Natural killer cell (primary cell): ENCODE data around the gene SYS1. TPM values are rescaled to one million over a fixed set of nuclear protein-coding genes. Genes with fewer than 3 reads are reported as not detected.
"Not testable (repeated sequence)": the region's sequence is repeated elsewhere in the genome, so short reads cannot be mapped to it uniquely, and the experiment has no call there.

Experiments
- ATAC-seq, 3 donors: fragments of 150-1000 bp in 2 of 3; fragments of 200-7000 bp in 1 of 3; cut with Tn5 transposase; 1 replicate in 1 of 3; 2 replicates in 2 of 3; pipeline ENCODE4 v1.10.0; 2021; ENCODE audit warnings: mild to moderate bottlenecking in 2 of 3, moderate library complexity in 2 of 3
- DNase-seq, 2 donors: peaks; one replicate each; pipeline versions ENCODE4 v3.0.0 to v3.0.0-alpha.2; 2013 to 2021; ENCODE audit warnings: mixed read lengths in 1 of 2
- H3K27ac ChIP-seq: one replicate; pipeline ENCODE4 v1.5.1; 2013; ENCODE audit warnings: mild to moderate bottlenecking, low read length
- H3K27me3 ChIP-seq: one replicate; pipeline ENCODE4 v1.6.1; 2013; ENCODE audit warnings: low read length; ENCODE audit not compliant: control insufficient read depth, insufficient read depth
- H3K36me3 ChIP-seq: one replicate; pipeline ENCODE4 v1.6.1; 2013; ENCODE audit warnings: low read length; ENCODE audit not compliant: control insufficient read depth, insufficient read depth
- H3K4me1 ChIP-seq: one replicate; pipeline ENCODE4 v1.6.1; 2013; ENCODE audit warnings: low read length; ENCODE audit not compliant: control insufficient read depth, insufficient read depth
- H3K4me3 ChIP-seq: one replicate; pipeline ENCODE4 v1.5.1; 2013; ENCODE audit warnings: low read length
- H3K9me3 ChIP-seq: one replicate; pipeline ENCODE4 v1.6.1; 2013; ENCODE audit warnings: low read length; ENCODE audit not compliant: control insufficient read depth, insufficient read depth
- H3K27ac Mint-ChIP-seq, 2 donors: one replicate each; pipeline ENCODE4 v1.8.0; 2022; ENCODE audit warnings: mild to moderate bottlenecking in 2 of 2, mixed read lengths in 2 of 2, moderate library complexity in 1 of 2
- H3K27me3 Mint-ChIP-seq, 2 donors: one replicate each; pipeline ENCODE4 v1.8.0; 2022; ENCODE audit warnings: low read depth in 2 of 2, mixed read lengths in 2 of 2
- H3K36me3 Mint-ChIP-seq: one replicate; pipeline ENCODE4 v1.8.0; 2022; ENCODE audit warnings: mixed read lengths
- H3K4me1 Mint-ChIP-seq, 2 donors: one replicate each; pipeline ENCODE4 v1.8.0; 2022; ENCODE audit warnings: mixed read lengths in 2 of 2
- H3K4me3 Mint-ChIP-seq: one replicate; pipeline ENCODE4 v1.8.0; 2022; ENCODE audit warnings: mild to moderate bottlenecking, moderate library complexity, mixed read lengths
- H3K9me3 Mint-ChIP-seq, 2 donors: one replicate each; pipeline ENCODE4 v1.8.0; 2022; ENCODE audit warnings: mixed read lengths in 2 of 2
- CTCF ChIP-seq: fragments of 200-600 bp; IDR thresholded peaks from one replicate; pipeline ENCODE4 v1.8.0; 2022; ENCODE audit warnings: antibody characterized with exemption
- WGBS: methylation state at CpG from one replicate; pipeline ENCODE4 v1.1.7; 2013; ENCODE audit warnings: missing lambda C conversion rate; ENCODE audit not compliant: insufficient coverage; 5-methylcytosine and 5-hydroxymethylcytosine counted together
- intact Hi-C: fragments of 100-400 bp; cut with micrococcal nuclease; formaldehyde crosslinking; loops from one replicate; pipeline ENCODE4 v1.14.2; 2022
- total RNA-seq, 4 donors: library from RNA; stranded (reverse); fragments of 120-200 nt in 1 of 4; gene quantifications; one replicate each; pipeline versions ENCODE4 v1.2.3 to v1.2.4, GENCODE V29; 2013 to 2022

Gene SYS1
- total RNA-seq, 3 donors from 2014 or later (not counting 1 experiment from before 2014, with no cell fraction given): 73.8 to 77.4 (median 74.0) TPM

GRCh38 chr20:45347936-45348778, 14.8 kb upstream of the SYS1 start, which contains the start of gene SDC4:
SDC4 (minus strand) TSS chr20:45348424; CDS start chr20:45348384, 40 bp downstream.
- 2% methylated on average over 70 of the region's 77 CpGs for WGBS
- Histone ChIP-seq H3K27me3 (no peaks in the 10 kb centered on the region), H3K36me3 (no peaks in the 10 kb centered on the region), H3K4me1 (peaks cover 20% of the 10 kb centered on the region), H3K9me3 (no peaks in the 10 kb centered on the region), H3K27ac (no peak within 1 kb of the TSS), H3K4me3 (peak within 1 kb of the TSS; percentile 31)
- H3K36me3 Mint-ChIP-seq: no peaks in the 10 kb centered on the region
- no peak for TF ChIP-seq CTCF
- H3K4me1 Mint-ChIP-seq: peaks cover 0 to 15% of the 10 kb centered on the region in 2 donors
- no peaks in the 10 kb centered on the region for H3K9me3 Mint-ChIP-seq
- peak; percentile 30 to 80 for DNase-seq
- intact Hi-C loops: no loop called here
- peak within 1 kb of the TSS in 1 of 2 donors; percentile 29 for H3K27ac Mint-ChIP-seq
- no peaks in the 10 kb centered on the region for H3K27me3 Mint-ChIP-seq
- H3K4me3 Mint-ChIP-seq: peak within 1 kb of the TSS; percentile 78
- peak; percentile 76 to 90 (median 79) for ATAC-seq

GRCh38 chr20:45350217-45350616, 12.7 kb upstream of the SYS1 start:
- Histone ChIP-seq H3K4me1 (peaks cover 20% of the 10 kb centered on the region), H3K27ac (no peak overlapping the region), H3K36me3 (no peaks in the 10 kb centered on the region), H3K4me3 (no peak overlapping the region), H3K9me3 (no peaks in the 10 kb centered on the region), H3K27me3 (no peaks in the 10 kb centered on the region)
- no peak for DNase-seq
- intact Hi-C loops: loop anchor here (10.0 kb wide), 1 partner anchor 55 kb away; no protein-coding TSS in a partner anchor
- no peak for ATAC-seq
- 14% methylated on average over 1 of the region's 1 CpG for WGBS
- no peaks in the 10 kb centered on the region for H3K36me3 Mint-ChIP-seq
- no peak overlapping the region for H3K4me3 Mint-ChIP-seq
- H3K27ac Mint-ChIP-seq: no peak overlapping the region
- H3K9me3 Mint-ChIP-seq: no peaks in the 10 kb centered on the region
- H3K4me1 Mint-ChIP-seq: peaks cover 0 to 15% of the 10 kb centered on the region in 2 donors
- TF ChIP-seq CTCF: no peak
- H3K27me3 Mint-ChIP-seq: no peaks in the 10 kb centered on the region

- peaks cover 20% of the 10 kb centered on the region for H3K4me1 ChIP-seq
- H3K9me3 Mint-ChIP-seq, H3K36me3 ChIP-seq, H3K36me3 Mint-ChIP-seq, H3K9me3 ChIP-seq, H3K27me3 ChIP-seq, H3K4me3 ChIP-seq, H3K4me3 Mint-ChIP-seq, H3K27ac Mint-ChIP-seq, H3K27ac ChIP-seq, H3K27me3 Mint-ChIP-seq, DNase-seq, ATAC-seq: not testable (repeated sequence)
- peaks cover 0 to 15% of the 10 kb centered on the region in 2 donors for H3K4me1 Mint-ChIP-seq
- intact Hi-C loops: loop anchor here (10.0 kb wide), 1 partner anchor 56 kb away; no protein-coding TSS in a partner anchor
- WGBS: 97% methylated on average over 9 of the region's 10 CpGs
Observed at GRCh38 chr20:45350795-45351194, 12.2 kb upstream of the SYS1 start.

- intact Hi-C loops: loop anchor here (10.0 kb wide), 1 partner anchor 58 kb away; no protein-coding TSS in a partner anchor
- Histone ChIP-seq H3K4me1 (peaks cover 8% of the 10 kb centered on the region), H3K36me3 (no peaks in the 10 kb centered on the region), H3K9me3 (no peaks in the 10 kb centered on the region), H3K27me3 (no peaks in the 10 kb centered on the region), H3K4me3 (no peak overlapping the region), H3K27ac (no peak overlapping the region)
- H3K36me3 Mint-ChIP-seq: no peaks in the 10 kb centered on the region
- DNase-seq (no peak), ATAC-seq (no peak)
- H3K4me1 Mint-ChIP-seq: peaks cover 0 to 10% of the 10 kb centered on the region in 2 donors
- TF ChIP-seq CTCF: no peak
- no peak overlapping the region for H3K27ac Mint-ChIP-seq
- H3K4me3 Mint-ChIP-seq: no peak overlapping the region
- H3K27me3 Mint-ChIP-seq: no peaks in the 10 kb centered on the region
- no peaks in the 10 kb centered on the region for H3K9me3 Mint-ChIP-seq
- WGBS: 100% methylated on average over 1 of the region's 3 CpGs
Observed at GRCh38 chr20:45352729-45353128, 10.2 kb upstream of the SYS1 start.
